ENCODE measurements around the gene SV2B.
A peak's percentile ranks its signal among the peaks of the same experiment; 100 is the strongest.

Gene SV2B

DNA sequence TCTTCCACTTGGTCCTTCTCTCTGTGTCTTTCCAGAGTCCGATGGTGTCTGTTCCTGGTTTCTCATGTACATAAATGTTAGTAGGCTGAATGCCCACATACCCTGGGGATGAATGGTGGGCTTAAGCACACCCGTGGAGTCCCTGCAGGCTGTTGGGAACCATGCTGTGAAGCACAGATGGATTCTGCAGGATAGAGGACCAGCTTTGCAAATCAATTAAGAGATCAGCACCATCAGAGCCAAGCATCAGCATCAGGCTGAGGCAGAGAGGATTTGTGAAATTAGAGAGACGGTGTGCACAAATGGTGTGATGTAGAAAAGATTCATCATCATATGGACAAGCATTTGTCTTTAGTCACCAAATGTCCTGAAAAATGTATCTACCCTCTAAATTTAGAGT is 127.1 kb downstream of the SV2B start:
- no peak for TF ChIP-seq CTCF (IDR thresholded peaks at IDR 0.05; ENCODE audit: insufficient read depth, missing control alignments)
- FAIRE-seq: peak; percentile 98

GRCh38 chr15:91227766-91228165 is 127.7 kb downstream of the SV2B start:
- FAIRE-seq (no peak), DNase-seq (ENCODE audit: insufficient read length, low spot score) (no peak)
- TF ChIP-seq CTCF (IDR thresholded peaks at IDR 0.05; ENCODE audit: insufficient read depth, missing control alignments): no peak

More for the DNA sequence above, 127.1 kb downstream of the SV2B start:
- DNase-seq (ENCODE audit: insufficient read length, low spot score): peak; percentile 45

- TF ChIP-seq CTCF (IDR thresholded peaks at IDR 0.05; ENCODE audit: insufficient read depth, missing control alignments): no peak
- DNase-seq (ENCODE audit: insufficient read length, low spot score): no peak
- FAIRE-seq: no peak
These were observed 128.3 kb downstream of the SV2B start for GRCh38 chr15:91228383-91228782.

GRCh38 chr15:91228890-91229289 is 128.8 kb downstream of the SV2B start:
- no peak for FAIRE-seq
- TF ChIP-seq CTCF (IDR thresholded peaks at IDR 0.05; ENCODE audit: insufficient read depth, missing control alignments): no peak
- DNase-seq (ENCODE audit: insufficient read length, low spot score): no peak

DNA sequence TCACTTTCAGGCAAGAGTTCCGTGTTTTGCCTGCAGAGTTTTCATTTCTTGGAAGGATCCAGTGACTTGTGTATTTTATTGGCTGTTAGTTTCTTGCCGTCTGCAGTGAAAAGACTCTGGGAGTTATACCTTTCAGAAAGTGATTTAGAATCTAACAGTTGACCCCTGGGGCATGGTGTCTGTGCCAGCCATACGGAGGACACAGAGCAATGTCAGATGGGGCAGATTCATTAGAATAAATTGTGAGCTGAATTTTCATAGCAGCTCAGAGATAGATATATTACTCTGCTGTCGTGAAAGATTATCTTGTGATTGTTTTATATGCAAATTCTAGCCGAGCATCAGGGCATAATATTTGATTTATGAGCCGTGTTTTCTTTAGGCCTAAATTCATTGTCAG is 131.6 kb downstream of the SV2B start:
- FAIRE-seq (no peak), DNase-seq (ENCODE audit: insufficient read length, low spot score) (no peak)
- no peak for TF ChIP-seq CTCF (IDR thresholded peaks at IDR 0.05; ENCODE audit: insufficient read depth, missing control alignments)

DNA sequence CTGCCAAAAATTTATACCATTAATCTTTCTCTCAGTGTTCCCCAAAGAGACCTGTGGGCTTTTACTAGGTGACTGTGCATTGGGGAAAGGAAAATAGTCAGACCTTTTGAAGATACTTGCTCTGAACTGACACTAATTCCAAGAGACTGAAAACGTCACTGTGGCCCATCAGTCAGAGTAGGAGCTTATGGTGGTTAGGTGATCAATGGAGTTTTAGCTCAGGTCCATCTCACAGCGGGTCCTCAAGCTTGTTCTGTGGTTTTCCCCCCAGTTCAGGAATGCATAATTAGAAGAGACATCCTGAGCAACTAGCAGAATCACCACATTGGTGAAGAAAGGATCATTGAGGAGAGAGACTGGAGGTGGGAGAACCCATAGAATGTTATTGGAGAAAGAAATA is 134.7 kb downstream of the SV2B start:
- no peak for DNase-seq (ENCODE audit: insufficient read length, low spot score)
- FAIRE-seq: no peak
- TF ChIP-seq CTCF (IDR thresholded peaks at IDR 0.05; ENCODE audit: insufficient read depth, missing control alignments): no peak

DNA sequence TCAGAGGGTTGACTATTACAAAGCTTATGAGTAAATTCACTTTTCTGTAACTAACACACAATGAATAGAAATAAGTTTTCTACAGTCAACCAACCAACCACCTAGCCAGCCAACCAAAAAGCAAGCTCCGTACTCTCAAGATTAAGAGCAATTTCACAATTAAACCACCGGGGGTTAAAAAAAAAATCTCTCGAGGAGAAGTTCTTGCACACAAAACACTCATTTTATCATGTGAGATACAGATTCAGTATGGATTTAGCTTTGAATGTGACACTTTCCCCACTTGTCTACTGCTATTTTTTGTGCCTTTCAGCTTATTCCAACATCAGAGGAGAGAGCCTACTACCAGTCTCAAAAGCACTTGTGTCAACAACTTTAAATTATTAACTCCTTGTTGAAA is 135.3 kb downstream of the SV2B start:
- FAIRE-seq: no peak

More for the DNA sequence above, 135.3 kb downstream of the SV2B start:
- DNase-seq (ENCODE audit: insufficient read length, low spot score): no peak
- no peak for TF ChIP-seq CTCF (IDR thresholded peaks at IDR 0.05; ENCODE audit: insufficient read depth, missing control alignments)
